Esophagus muscularis mucosa (tissue), 4 donors: ENCODE measurements around the gene CSNK1D. TPM values are rescaled to one million over a fixed set of nuclear protein-coding genes. Genes with fewer than 3 reads are reported as not detected.

Source experiments
- DNase-seq: peaks from one replicate; pipeline ENCODE4 v3.0.0-alpha.2; 2017; ENCODE audit errors: extremely low spot score
- H3K27ac ChIP-seq, 4 donors: fragments of 200-600 bp; sonication (generic); replicated peaks in 1 of 4; 1 replicate in 3 of 4; 2 replicates in 1 of 4; pipeline ENCODE4 v1.5.1; 2016 to 2019; ENCODE audit warnings: mild to moderate bottlenecking in 1 of 4
- H3K27me3 ChIP-seq, 4 donors: fragments of 200-600 bp; sonication (generic); one replicate each; pipeline versions ENCODE4 v1.5.1 to v1.6.0; 2016 to 2019
- H3K36me3 ChIP-seq, 4 donors: fragments of 200-600 bp; sonication (generic); one replicate each; pipeline ENCODE4 v1.5.1; 2016 to 2019
- H3K4me1 ChIP-seq, 4 donors: fragments of 200-600 bp; sonication (generic); one replicate each; pipeline ENCODE4 v1.5.1; 2016 to 2019
- H3K4me3 ChIP-seq, 4 donors: fragments of 200-600 bp; sonication (generic); 1 replicate in 2 of 4; 2 replicates in 2 of 4; pipeline ENCODE4 v1.5.1; 2016 to 2019; ENCODE audit warnings: mild to moderate bottlenecking in 4 of 4, moderate library complexity in 1 of 4
- H3K9me3 ChIP-seq, 4 donors: fragments of 200-600 bp; sonication (generic); 1 replicate in 3 of 4; 2 replicates in 1 of 4; pipeline ENCODE4 v1.5.1; 2016 to 2019
- EP300 ChIP-seq: sonication (generic); formaldehyde crosslinking; IDR thresholded peaks from one replicate; pipeline ENCODE4 v1.6.1; 2017; ENCODE audit warnings: antibody characterized with exemption
- POLR2A ChIP-seq: fragments of 450-650 bp; IDR thresholded peaks from one replicate; pipeline ENCODE4 v1.6.1; 2017; ENCODE audit warnings: antibody characterized with exemption, moderate library complexity, mild to moderate bottlenecking, low read depth
- POLR2AphosphoS5 ChIP-seq, 2 donors: sonication (generic); formaldehyde crosslinking; IDR thresholded peaks; one replicate each; pipeline ENCODE4 v1.6.1; 2017; ENCODE audit warnings: antibody characterized with exemption in 2 of 2
- WGBS: methylation state at CpG from one replicate; pipeline ENCODE4 v1.1.5; 2018; 5-methylcytosine and 5-hydroxymethylcytosine counted together
- intact Hi-C: fragments of 100-400 bp; cut with DNase I; formaldehyde crosslinking; loops from one replicate; pipeline ENCODE4 v1.15.1; 2023
- total RNA-seq, 4 donors: library from RNA; depleted of rRNA; stranded (reverse); fragments of >200 nt; gene quantifications; one replicate each; pipeline versions ENCODE4 v1.1.0 to v1.2.1, GENCODE V29; 2016
- TF ChIP-seq, protein P1 (sequence below), 3 experiments: fragments of 200-600 bp in 2 of 3; fragments of 450-650 bp in 1 of 3; sonication (generic) in 2 of 3; IDR thresholded peaks; one replicate each; pipeline ENCODE4 v1.5.1; 2017 to 2019; ENCODE audit warnings: antibody characterized with exemption in 3 of 3, mild to moderate bottlenecking in 2 of 3, moderate library complexity in 1 of 3

The CSNK1D gene
- total RNA-seq, 4 donors from 2014 or later = 47.2 to 65.5 (median 61.0) TPM

- Histone ChIP-seq H3K9me3 (no peaks in the 10 kb centered on the region), H3K27ac (peak overlapping the region; percentile 99 to 100 (median 100)), H3K36me3 (peaks cover 8 to 40% (median 24%) of the 10 kb centered on the region in 4 donors), H3K4me1 (peaks cover 58 to 70% (median 65%) of the 10 kb centered on the region in 4 donors), H3K4me3 (peak overlapping the region; percentile 98 to 100 (median 100)), H3K27me3 (no peaks in the 10 kb centered on the region)
- no peak for DNase-seq
- TF ChIP-seq POLR2AphosphoS5 (IDR thresholded peaks at IDR 0.05) (peak; percentile 4 to 11), POLR2A (no peak), EP300 (no peak)
- TF ChIP-seq, protein P1, sequence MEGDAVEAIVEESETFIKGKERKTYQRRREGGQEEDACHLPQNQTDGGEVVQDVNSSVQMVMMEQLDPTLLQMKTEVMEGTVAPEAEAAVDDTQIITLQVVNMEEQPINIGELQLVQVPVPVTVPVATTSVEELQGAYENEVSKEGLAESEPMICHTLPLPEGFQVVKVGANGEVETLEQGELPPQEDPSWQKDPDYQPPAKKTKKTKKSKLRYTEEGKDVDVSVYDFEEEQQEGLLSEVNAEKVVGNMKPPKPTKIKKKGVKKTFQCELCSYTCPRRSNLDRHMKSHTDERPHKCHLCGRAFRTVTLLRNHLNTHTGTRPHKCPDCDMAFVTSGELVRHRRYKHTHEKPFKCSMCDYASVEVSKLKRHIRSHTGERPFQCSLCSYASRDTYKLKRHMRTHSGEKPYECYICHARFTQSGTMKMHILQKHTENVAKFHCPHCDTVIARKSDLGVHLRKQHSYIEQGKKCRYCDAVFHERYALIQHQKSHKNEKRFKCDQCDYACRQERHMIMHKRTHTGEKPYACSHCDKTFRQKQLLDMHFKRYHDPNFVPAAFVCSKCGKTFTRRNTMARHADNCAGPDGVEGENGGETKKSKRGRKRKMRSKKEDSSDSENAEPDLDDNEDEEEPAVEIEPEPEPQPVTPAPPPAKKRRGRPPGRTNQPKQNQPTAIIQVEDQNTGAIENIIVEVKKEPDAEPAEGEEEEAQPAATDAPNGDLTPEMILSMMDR (IDR thresholded peaks at IDR 0.05) = no peak
- intact Hi-C loops = no loop called here
- 2% methylated on average over 12 of the region's 57 CpGs for WGBS
These were observed 789 bp downstream of the CSNK1D start for GRCh38 chr17:82272495-82273326.

DNA sequence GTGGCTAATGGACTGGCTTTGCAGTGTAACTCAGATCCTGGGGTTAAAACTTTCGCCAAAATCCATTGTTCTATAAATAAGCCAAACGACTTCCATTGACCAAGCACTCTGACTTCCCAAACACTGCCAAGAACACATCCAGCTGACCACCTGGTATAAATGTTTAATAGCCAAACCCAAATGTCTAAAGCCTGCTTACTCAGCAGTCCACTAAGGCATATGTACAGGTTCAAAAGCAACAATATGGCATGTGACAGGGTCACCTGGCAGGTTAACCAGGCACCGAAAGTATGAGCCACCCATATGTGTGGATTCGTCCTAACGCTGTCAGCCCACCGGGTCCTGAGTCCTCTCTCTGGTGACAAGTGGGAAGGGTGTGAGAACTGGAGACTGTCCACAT is 2.1 kb downstream of the CSNK1D start:
- peaks cover 8 to 41% (median 22%) of the 10 kb centered on the region in 4 donors for H3K36me3 ChIP-seq
- 83% methylated on average over 6 of the region's 6 CpGs for WGBS
- H3K4me1 ChIP-seq = peaks cover 72 to 82% (median 78%) of the 10 kb centered on the region in 4 donors
- intact Hi-C loops = no loop called here
- no peaks in the 10 kb centered on the region for H3K27me3 ChIP-seq
- no peak for DNase-seq
- no peak for TF ChIP-seq EP300
- no peak for TF ChIP-seq POLR2A
- TF ChIP-seq POLR2AphosphoS5 (IDR thresholded peaks at IDR 0.05) = no peak
- TF ChIP-seq, protein P1 (IDR thresholded peaks at IDR 0.05) = no peak
- H3K4me3 ChIP-seq = peak overlapping the region in 2 of 4 donors; percentile 99 to 100
- peak overlapping the region; percentile 99 to 100 (median 100) for H3K27ac ChIP-seq
- no peaks in the 10 kb centered on the region for H3K9me3 ChIP-seq

GRCh38 chr17:82270651-82271050 is 2.8 kb downstream of the CSNK1D start:
- H3K27ac ChIP-seq = peak overlapping the region; percentile 87 to 100 (median 100)
- no peak for DNase-seq
- no peaks in the 10 kb centered on the region for H3K9me3 ChIP-seq
- no peaks in the 10 kb centered on the region for H3K27me3 ChIP-seq
- H3K4me3 ChIP-seq = no peak overlapping the region
- peaks cover 78 to 90% (median 86%) of the 10 kb centered on the region in 4 donors for H3K4me1 ChIP-seq
- H3K36me3 ChIP-seq = peaks cover 13 to 49% (median 29%) of the 10 kb centered on the region in 4 donors
- WGBS = 75% methylated on average over 12 of the region's 12 CpGs
- intact Hi-C loops = no loop called here
- TF ChIP-seq, protein P1 (IDR thresholded peaks at IDR 0.05) = no peak
- TF ChIP-seq POLR2AphosphoS5 (IDR thresholded peaks at IDR 0.05) (no peak), POLR2A (no peak), EP300 (no peak)

DNA sequence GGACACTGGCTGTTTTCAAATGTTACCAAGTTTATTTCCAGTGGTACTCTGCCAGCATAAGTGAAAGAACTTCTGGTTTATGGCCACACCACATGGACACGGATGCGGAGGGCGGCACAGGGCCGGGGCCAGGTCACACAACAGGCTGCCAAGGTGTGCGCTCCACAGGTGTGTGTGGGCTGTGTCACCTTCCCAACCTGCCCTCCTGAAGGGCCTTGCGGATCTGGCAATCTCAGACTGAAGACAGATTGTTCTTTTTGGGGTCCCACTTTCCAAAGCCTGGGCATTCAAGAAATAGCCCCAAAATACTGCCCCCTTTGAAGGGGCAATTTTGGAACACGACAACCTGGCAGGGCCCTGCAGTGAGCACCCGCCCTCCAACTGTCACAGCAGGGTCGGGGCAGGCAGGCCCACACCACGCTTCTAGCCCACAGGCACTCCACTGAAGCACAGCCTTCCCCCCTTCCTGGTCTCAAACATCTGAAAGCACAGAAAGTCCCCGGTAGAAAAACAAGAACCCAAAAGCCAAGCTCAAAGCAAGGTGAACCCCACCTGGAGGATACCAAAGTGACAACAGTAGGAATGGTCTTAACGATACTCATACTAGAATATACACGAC is 3.5 kb downstream of the CSNK1D start:
- Histone ChIP-seq H3K9me3 (no peaks in the 10 kb centered on the region), H3K27me3 (no peaks in the 10 kb centered on the region), H3K27ac (peak overlapping the region; percentile 87 to 100 (median 100)), H3K4me3 (no peak overlapping the region), H3K4me1 (peaks cover 78 to 90% (median 88%) of the 10 kb centered on the region in 4 donors), H3K36me3 (peaks cover 19 to 55% (median 36%) of the 10 kb centered on the region in 4 donors)
- WGBS = 79% methylated on average over 11 of the region's 13 CpGs
- TF ChIP-seq, protein P1 (IDR thresholded peaks at IDR 0.05) = no peak
- no peak for TF ChIP-seq POLR2A
- no peak for TF ChIP-seq POLR2AphosphoS5 (IDR thresholded peaks at IDR 0.05)
- TF ChIP-seq EP300 = no peak
- intact Hi-C loops = no loop called here
- no peak for DNase-seq
